Upper lobe of left lung (tissue), 6 donors: ENCODE data around the gene CDX1. TPM values are rescaled to one million over a fixed set of nuclear protein-coding genes. Genes with fewer than 3 reads are reported as not detected.

ENCODE experiments used
- ATAC-seq, 2 donors: fragments of 200-7000 bp; cut with Tn5 transposase; one replicate each; pipeline ENCODE4 v1.9.1; 2022; ENCODE audit warnings: mild to moderate bottlenecking in 2 of 2, moderate library complexity in 2 of 2; ENCODE audit not compliant: low FRiP score in 2 of 2
- DNase-seq, 2 donors: peaks; one replicate each; pipeline ENCODE4 v3.0.0-alpha.2; 2019 to 2020
- H3K27ac ChIP-seq, 4 donors: fragments of 200-600 bp; sonication (generic); one replicate each; pipeline ENCODE4 v1.5.1; 2016 to 2019
- H3K27me3 ChIP-seq, 4 donors: fragments of 200-600 bp; sonication (generic); one replicate each; pipeline ENCODE4 v1.5.1; 2017 to 2019
- H3K36me3 ChIP-seq, 4 donors: fragments of 200-600 bp; sonication (generic); one replicate each; pipeline ENCODE4 v1.5.1; 2016 to 2019
- H3K4me1 ChIP-seq, 4 donors: fragments of 200-600 bp; sonication (generic); one replicate each; pipeline ENCODE4 v1.5.1; 2018 to 2019
- H3K4me3 ChIP-seq, 4 donors: fragments of 200-600 bp; sonication (generic); one replicate each; pipeline ENCODE4 v1.5.1; 2017 to 2019; ENCODE audit warnings: mild to moderate bottlenecking in 2 of 4, moderate library complexity in 1 of 4
- H3K9me3 ChIP-seq, 4 donors: fragments of 200-600 bp; sonication (generic); one replicate each; pipeline ENCODE4 v1.5.1; 2018 to 2019
- CTCF ChIP-seq, 6 experiments: fragments of 450-650 bp in 4 of 6; fragments of 200-600 bp in 2 of 6; sonication (generic) in 2 of 6; IDR thresholded peaks; one replicate each; pipeline ENCODE4 v1.5.1; 2016 to 2019; ENCODE audit warnings: antibody characterized with exemption in 6 of 6
- EP300 ChIP-seq, 4 donors: sonication (generic); formaldehyde crosslinking; IDR thresholded peaks; one replicate each; pipeline ENCODE4 v1.5.1; 2017; ENCODE audit warnings: antibody characterized with exemption in 4 of 4, control low read depth in 2 of 4
- POLR2A ChIP-seq, 4 donors: fragments of 450-650 bp; IDR thresholded peaks; one replicate each; pipeline ENCODE4 v1.5.1; 2016 to 2017; ENCODE audit warnings: antibody characterized with exemption in 4 of 4, mild to moderate bottlenecking in 2 of 4
- POLR2AphosphoS5 ChIP-seq, 2 donors: sonication (generic); formaldehyde crosslinking; IDR thresholded peaks; one replicate each; pipeline ENCODE4 v1.5.1; 2017; ENCODE audit warnings: antibody characterized with exemption in 2 of 2
- WGBS, 2 donors: methylation state at CpG; one replicate each; pipeline ENCODE4 v1.1.5; 2017 to 2018; 5-methylcytosine and 5-hydroxymethylcytosine counted together
- total RNA-seq, 6 donors: library from RNA; depleted of rRNA in 4 of 6; stranded (reverse); fragments of >200 nt in 4 of 6; gene quantifications; one replicate each; pipeline versions ENCODE4 v1.1.0 to v1.2.1, GENCODE V29; 2016 to 2021
- donor health status: DM: no; HTN: no; CAD: no; lungs with moderate emphysema.
- donor health status: DM: no; HTN: yes; CAD: no; lungs with severe emphysema.

CDX1 gene
- total RNA-seq, 6 donors from 2014 or later = 0.17 to 0.30 TPM; not detected in 4

GRCh38 chr5:150175076-150175475 lies 8.5 kb downstream of the CDX1 start:
- TF ChIP-seq POLR2A (IDR thresholded peaks at IDR 0.05) = no peak
- no peak for TF ChIP-seq EP300 (IDR thresholded peaks at IDR 0.05)
- TF ChIP-seq POLR2AphosphoS5 (IDR thresholded peaks at IDR 0.05) = no peak
- TF ChIP-seq CTCF (IDR thresholded peaks at IDR 0.05) = no peak
- no peak overlapping the region for H3K27ac ChIP-seq

GRCh38 chr5:150175536-150175935 lies 9.0 kb downstream of the CDX1 start:
- DNase-seq = no peak
- no peaks in the 10 kb centered on the region for H3K9me3 ChIP-seq
- no peaks in the 10 kb centered on the region for H3K27me3 ChIP-seq
- TF ChIP-seq EP300 (IDR thresholded peaks at IDR 0.05) = no peak
- no peak for TF ChIP-seq POLR2A (IDR thresholded peaks at IDR 0.05)
- peak in 3 of 6 experiments; percentile 5 to 30 (median 23) for TF ChIP-seq CTCF (IDR thresholded peaks at IDR 0.05)
- no peak for TF ChIP-seq POLR2AphosphoS5 (IDR thresholded peaks at IDR 0.05)
- WGBS, 2 donors = 77% methylated on average over 4 to 5 of the region's 5 CpGs
- no peak overlapping the region for H3K4me3 ChIP-seq
- no peak for ATAC-seq
- H3K36me3 ChIP-seq = no peaks in the 10 kb centered on the region
- H3K27ac ChIP-seq = no peak overlapping the region
- H3K4me1 ChIP-seq = peaks cover 0 to 4% (median 2%) of the 10 kb centered on the region in 4 donors

More at GRCh38 chr5:150175076-150175475, 8.5 kb downstream of the CDX1 start:
- 50 to 64% methylated on average over 1 of the region's 1 CpG for WGBS, 2 donors
- no peak for ATAC-seq
- Histone ChIP-seq H3K4me3 (no peak overlapping the region), H3K9me3 (no peaks in the 10 kb centered on the region), H3K27me3 (no peaks in the 10 kb centered on the region), H3K36me3 (no peaks in the 10 kb centered on the region), H3K4me1 (no peaks in the 10 kb centered on the region)
- no peak for DNase-seq

- H3K9me3 ChIP-seq = no peaks in the 10 kb centered on the region
- DNase-seq (no peak), ATAC-seq (no peak)
- TF ChIP-seq CTCF (IDR thresholded peaks at IDR 0.05) = no peak
- TF ChIP-seq EP300 (IDR thresholded peaks at IDR 0.05) = no peak
- no peak for TF ChIP-seq POLR2A (IDR thresholded peaks at IDR 0.05)
- TF ChIP-seq POLR2AphosphoS5 (IDR thresholded peaks at IDR 0.05) = no peak
- H3K4me1 ChIP-seq = peaks cover 0 to 4% (median 3%) of the 10 kb centered on the region in 4 donors
- no peak overlapping the region for H3K4me3 ChIP-seq
- H3K27me3 ChIP-seq = no peaks in the 10 kb centered on the region
- no peaks in the 10 kb centered on the region for H3K36me3 ChIP-seq
- H3K27ac ChIP-seq = no peak overlapping the region
- 56 to 71% methylated on average over 7 to 8 of the region's 8 CpGs for WGBS, 2 donors
Measured at GRCh38 chr5:150176745-150177477, 10.3 kb downstream of the CDX1 start.

- H3K27me3 ChIP-seq = no peaks in the 10 kb centered on the region
- ATAC-seq = no peak
- H3K4me1 ChIP-seq = peaks cover 0 to 4% (median 3%) of the 10 kb centered on the region in 4 donors
- no peak overlapping the region for H3K27ac ChIP-seq
- H3K9me3 ChIP-seq = no peaks in the 10 kb centered on the region
- TF ChIP-seq POLR2A (IDR thresholded peaks at IDR 0.05) (no peak), CTCF (IDR thresholded peaks at IDR 0.05) (no peak), POLR2AphosphoS5 (IDR thresholded peaks at IDR 0.05) (no peak), EP300 (IDR thresholded peaks at IDR 0.05) (no peak)
- 69 to 81% methylated on average over 4 of the region's 4 CpGs for WGBS, 2 donors
- DNase-seq = no peak
- H3K36me3 ChIP-seq = no peaks in the 10 kb centered on the region
- no peak overlapping the region for H3K4me3 ChIP-seq
Measured at GRCh38 chr5:150177721-150178120, 11.1 kb downstream of the CDX1 start.

- Histone ChIP-seq H3K9me3 (no peaks in the 10 kb centered on the region), H3K4me1 (peaks cover 0 to 4% (median 3%) of the 10 kb centered on the region in 4 donors), H3K36me3 (no peaks in the 10 kb centered on the region), H3K27me3 (no peaks in the 10 kb centered on the region), H3K27ac (no peak overlapping the region), H3K4me3 (no peak overlapping the region)
- ATAC-seq = no peak
- TF ChIP-seq POLR2AphosphoS5 (IDR thresholded peaks at IDR 0.05) (no peak), POLR2A (IDR thresholded peaks at IDR 0.05) (no peak), EP300 (IDR thresholded peaks at IDR 0.05) (no peak), CTCF (IDR thresholded peaks at IDR 0.05) (no peak)
- WGBS, 2 donors = 55 to 60% methylated on average over 4 of the region's 4 CpGs
- DNase-seq = no peak
Measured at GRCh38 chr5:150178262-150178661, 11.7 kb downstream of the CDX1 start.
